Measurements from ENCODE around the gene SRPRA.
"Not testable (repeated sequence)": the region's sequence is repeated elsewhere in the genome, so short reads cannot be mapped to it uniquely, and the experiment has no call there.

Gene SRPRA

GRCh38 chr11:126282361-126282735, 13.7 kb upstream of the SRPRA start:
- DNase-seq, result peak; percentile 45

GRCh38 chr11:126281666-126282175, 13.0 kb upstream of the SRPRA start:
- DNase-seq, result no peak

- no peak for DNase-seq
Observed at GRCh38 chr11:126281245-126281644, 12.6 kb upstream of the SRPRA start.

- DNase-seq, result no peak
Observed at GRCh38 chr11:126280595-126280994, 11.9 kb upstream of the SRPRA start.

GRCh38 chr11:126279191-126279590, 10.5 kb upstream of the SRPRA start:
- no peak for DNase-seq

- DNase-seq, result no peak
Observed at GRCh38 chr11:126277780-126278179, 9.1 kb upstream of the SRPRA start.

GRCh38 chr11:126277322-126277721, 8.6 kb upstream of the SRPRA start:
- no peak for DNase-seq

- peak; percentile 11 for DNase-seq
Observed at GRCh38 chr11:126268361-126268707, 361 bp downstream of the SRPRA start.

- DNase-seq, result no peak
Observed at GRCh38 chr11:126267650-126268049, 1.0 kb downstream of the SRPRA start.

GRCh38 chr11:126265811-126266210, 2.9 kb downstream of the SRPRA start:
- DNase-seq, result no peak

GRCh38 chr11:126263489-126263888, 5.2 kb downstream of the SRPRA start:
- no peak for DNase-seq

- DNase-seq, result no peak
Observed at GRCh38 chr11:126262216-126262615, 6.5 kb downstream of the SRPRA start.

GRCh38 chr11:126257764-126258163, 10.9 kb downstream of the SRPRA start:
- no peak for DNase-seq

GRCh38 chr11:126257144-126257543, 11.6 kb downstream of the SRPRA start:
- DNase-seq, result no peak

- no peak for DNase-seq
Observed at GRCh38 chr11:126256216-126256615, 12.5 kb downstream of the SRPRA start.

GRCh38 chr11:126255507-126255906, 13.2 kb downstream of the SRPRA start:
- not testable (repeated sequence) for DNase-seq

GRCh38 chr11:126254819-126255218, 13.9 kb downstream of the SRPRA start:
- no peak for DNase-seq

- no peak for DNase-seq
Observed at GRCh38 chr11:126253265-126253664, 15.4 kb downstream of the SRPRA start.

GRCh38 chr11:126246636-126247035, 22.1 kb downstream of the SRPRA start:
- DNase-seq, result no peak

GRCh38 chr11:126233391-126233790, 35.3 kb downstream of the SRPRA start:
- DNase-seq, result no peak

- no peak for DNase-seq
Observed at GRCh38 chr11:126232683-126233082, 36.0 kb downstream of the SRPRA start.

- no peak for DNase-seq
Observed at GRCh38 chr11:126231725-126232459, 36.8 kb downstream of the SRPRA start.

GRCh38 chr11:126229858-126230540, 38.7 kb downstream of the SRPRA start:
- DNase-seq, result no peak

GRCh38 chr11:126226334-126227084, 42.2 kb downstream of the SRPRA start:
- DNase-seq, result no peak

Data from CD4-positive, alpha-beta T cell treated with Interleukin-21 for 1 hour (primary cell).